Endodermal cell (in vitro differentiated cells): ENCODE measurements around the gene DCUN1D1. TPM values are rescaled to one million over a fixed set of nuclear protein-coding genes. Genes with fewer than 3 reads are reported as not detected.
"Not testable (repeated sequence)": the region's sequence is repeated elsewhere in the genome, so short reads cannot be mapped to it uniquely, and the experiment has no call there.

Experiments
- DNase-seq: peaks from one replicate; pipeline ENCODE4 v3.0.0-alpha.2; 2017
- H3K27ac ChIP-seq: 2 replicates; pipeline ENCODE4 v1.5.1; 2013; ENCODE audit warnings: mild to moderate bottlenecking, low read depth, low read length, moderate library complexity
- H3K27me3 ChIP-seq: 2 replicates; pipeline ENCODE4 v1.6.1; 2013; ENCODE audit warnings: mild to moderate bottlenecking, low read length, moderate library complexity; ENCODE audit not compliant: insufficient read depth, control insufficient read depth, poor library complexity, severe bottlenecking
- H3K36me3 ChIP-seq: 2 replicates; pipeline ENCODE4 v1.7.0; 2013; ENCODE audit warnings: mild to moderate bottlenecking, low read length, moderate library complexity; ENCODE audit not compliant: control insufficient read depth, insufficient read depth
- H3K4me1 ChIP-seq: one replicate; pipeline ENCODE4 v1.7.0; 2013; ENCODE audit warnings: low read length; ENCODE audit not compliant: control insufficient read depth, insufficient read depth
- H3K4me3 ChIP-seq: 2 replicates; pipeline ENCODE4 v1.5.1; 2013; ENCODE audit warnings: mild to moderate bottlenecking, low read length, moderate library complexity
- H3K9ac ChIP-seq: 2 replicates; pipeline ENCODE4 v1.6.1; 2013; ENCODE audit warnings: mild to moderate bottlenecking, low read length, moderate library complexity; ENCODE audit not compliant: poor library complexity, severe bottlenecking; ENCODE audit errors: extremely low read depth
- H3K9me3 ChIP-seq: 2 replicates; pipeline ENCODE4 v1.6.1; 2013; ENCODE audit warnings: mild to moderate bottlenecking, low read length, moderate library complexity; ENCODE audit not compliant: control insufficient read depth
- H3K27ac Mint-ChIP-seq: 2 replicates; pipeline ENCODE4 v1.8.0; 2020; ENCODE audit warnings: mixed read lengths
- H3K27me3 Mint-ChIP-seq: 2 replicates; pipeline ENCODE4 v1.8.0; 2021; ENCODE audit warnings: mild to moderate bottlenecking, mixed read lengths; ENCODE audit not compliant: insufficient read depth
- H3K36me3 Mint-ChIP-seq: 2 replicates; pipeline ENCODE4 v1.8.0; 2020; ENCODE audit warnings: low read depth, mixed read lengths
- H3K4me1 Mint-ChIP-seq: 2 replicates; pipeline ENCODE4 v1.8.0; 2020; ENCODE audit warnings: mixed read lengths
- H3K4me3 Mint-ChIP-seq: 2 replicates; pipeline ENCODE4 v1.8.0; 2020; ENCODE audit warnings: mild to moderate bottlenecking, moderate library complexity, mixed read lengths
- H3K9me3 Mint-ChIP-seq: 2 replicates; pipeline ENCODE4 v1.8.0; 2020; ENCODE audit warnings: mild to moderate bottlenecking, mixed read lengths
- WGBS, 2 experiments: methylation state at CpG; one replicate each; pipeline versions ENCODE4 v1.1.5 to v1.1.7; 2013; ENCODE audit warnings: missing lambda C conversion rate in 2 of 2, mixed read lengths in 1 of 2; ENCODE audit not compliant: insufficient coverage in 1 of 2, insufficient read length in 1 of 2; 5-methylcytosine and 5-hydroxymethylcytosine counted together
- total RNA-seq, 2 donors: library from RNA; stranded (reverse); fragmentation: NEBNext Ultra II Directional in 1 of 2; extraction: Animal tissue kit (Norgen Biotek cat#: 25700) in 1 of 2; gene quantifications; 2 replicates in 1 of 2; 3 replicates in 1 of 2; pipeline ENCODE4 v1.2.1, GENCODE V29; 2021
- TF ChIP-seq, protein P1 (sequence below): fragments of 200-600 bp; sonication (generic); conservative IDR thresholded peaks from 2 replicates; pipeline ENCODE4 v1.5.0; 2021; ENCODE audit warnings: antibody characterized with exemption, mild to moderate bottlenecking

DCUN1D1 gene
- total RNA-seq, 2 donors from 2014 or later, result 59.6 to 65.6 TPM

DNA sequence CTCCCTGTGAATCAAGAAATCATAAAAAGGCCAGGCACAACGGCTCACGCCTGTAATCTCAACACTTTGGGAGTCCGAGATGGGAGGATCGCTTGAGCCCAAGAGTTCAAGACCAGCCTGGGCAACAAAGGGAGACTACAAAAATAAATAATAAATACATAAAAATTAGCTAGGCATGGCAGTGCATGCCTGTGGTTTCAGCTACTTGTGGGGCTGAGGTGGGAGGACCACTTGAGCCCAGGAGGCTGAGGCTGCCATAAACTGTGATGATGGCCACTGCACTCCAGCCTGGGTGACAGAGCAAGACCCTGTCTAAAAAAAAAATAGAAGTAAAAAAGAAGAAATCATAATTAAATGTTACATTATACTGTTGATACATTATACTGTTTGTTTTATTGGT, 28.0 kb upstream of the DCUN1D1 start:
- H3K36me3 ChIP-seq, result no peaks in the 10 kb centered on the region
- no peaks in the 10 kb centered on the region for H3K9me3 ChIP-seq
- no peaks in the 10 kb centered on the region for H3K27me3 Mint-ChIP-seq
- no peaks in the 10 kb centered on the region for H3K9me3 Mint-ChIP-seq
- H3K36me3 Mint-ChIP-seq, result peaks cover 7% of the 10 kb centered on the region
- no peak overlapping the region for H3K4me3 ChIP-seq
- TF ChIP-seq, protein P1, sequence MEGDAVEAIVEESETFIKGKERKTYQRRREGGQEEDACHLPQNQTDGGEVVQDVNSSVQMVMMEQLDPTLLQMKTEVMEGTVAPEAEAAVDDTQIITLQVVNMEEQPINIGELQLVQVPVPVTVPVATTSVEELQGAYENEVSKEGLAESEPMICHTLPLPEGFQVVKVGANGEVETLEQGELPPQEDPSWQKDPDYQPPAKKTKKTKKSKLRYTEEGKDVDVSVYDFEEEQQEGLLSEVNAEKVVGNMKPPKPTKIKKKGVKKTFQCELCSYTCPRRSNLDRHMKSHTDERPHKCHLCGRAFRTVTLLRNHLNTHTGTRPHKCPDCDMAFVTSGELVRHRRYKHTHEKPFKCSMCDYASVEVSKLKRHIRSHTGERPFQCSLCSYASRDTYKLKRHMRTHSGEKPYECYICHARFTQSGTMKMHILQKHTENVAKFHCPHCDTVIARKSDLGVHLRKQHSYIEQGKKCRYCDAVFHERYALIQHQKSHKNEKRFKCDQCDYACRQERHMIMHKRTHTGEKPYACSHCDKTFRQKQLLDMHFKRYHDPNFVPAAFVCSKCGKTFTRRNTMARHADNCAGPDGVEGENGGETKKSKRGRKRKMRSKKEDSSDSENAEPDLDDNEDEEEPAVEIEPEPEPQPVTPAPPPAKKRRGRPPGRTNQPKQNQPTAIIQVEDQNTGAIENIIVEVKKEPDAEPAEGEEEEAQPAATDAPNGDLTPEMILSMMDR, result no peak
- H3K27ac ChIP-seq, result no peak overlapping the region
- H3K27ac Mint-ChIP-seq, result no peak overlapping the region
- 80 to 97% methylated on average over 2 to 4 of the region's 4 CpGs for WGBS, 2 experiments
- no peak for DNase-seq
- no peaks in the 10 kb centered on the region for H3K4me1 ChIP-seq
- peaks cover 19% of the 10 kb centered on the region for H3K4me1 Mint-ChIP-seq
- H3K27me3 ChIP-seq, result no peaks in the 10 kb centered on the region
- no peak overlapping the region for H3K9ac ChIP-seq
- H3K4me3 Mint-ChIP-seq, result no peak overlapping the region

DNA sequence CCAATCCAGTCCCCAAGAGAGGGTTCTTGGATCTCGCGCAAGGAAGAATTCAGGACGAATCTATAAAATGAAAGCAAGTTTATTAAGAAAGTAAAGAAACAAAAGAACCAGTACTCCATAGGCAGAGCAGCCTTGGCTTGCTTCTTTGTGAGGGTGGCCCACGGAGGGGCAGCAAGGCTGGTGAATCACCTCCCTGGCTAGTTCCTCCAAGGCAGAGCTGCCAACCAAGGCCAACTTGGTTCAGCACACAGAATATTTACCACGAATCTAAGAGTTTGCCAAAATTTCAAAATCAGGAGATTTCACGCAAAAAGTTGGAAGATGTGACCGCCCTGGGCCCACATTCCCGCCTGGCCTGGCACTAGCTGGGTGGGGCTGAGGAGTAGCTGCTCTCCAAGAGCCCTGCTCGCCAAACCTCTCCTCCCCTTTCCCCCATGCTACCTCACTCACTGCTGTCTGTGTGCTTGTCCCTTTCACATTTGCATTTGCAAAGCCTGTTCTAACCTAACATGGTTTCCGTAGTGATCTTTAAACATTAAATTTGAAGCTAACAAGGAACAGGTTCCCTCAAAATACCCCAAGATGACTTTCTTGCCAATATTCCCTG, 26.2 kb upstream of the DCUN1D1 start:
- no peak overlapping the region for H3K9ac ChIP-seq
- peak; percentile 50 for DNase-seq
- H3K4me1 Mint-ChIP-seq, result peaks cover 19% of the 10 kb centered on the region
- 88 to 90% methylated on average over 6 to 10 of the region's 10 CpGs for WGBS, 2 experiments
- H3K36me3 ChIP-seq, result no peaks in the 10 kb centered on the region
- H3K36me3 Mint-ChIP-seq, result peaks cover 2% of the 10 kb centered on the region
- TF ChIP-seq, protein P1, result no peak
- no peak overlapping the region for H3K27ac ChIP-seq
- H3K27ac Mint-ChIP-seq, result peak overlapping the region; percentile 18
- no peak overlapping the region for H3K4me3 ChIP-seq
- H3K9me3 ChIP-seq, result no peaks in the 10 kb centered on the region
- H3K27me3 Mint-ChIP-seq, result no peaks in the 10 kb centered on the region
- H3K4me1 ChIP-seq, result no peaks in the 10 kb centered on the region
- no peaks in the 10 kb centered on the region for H3K27me3 ChIP-seq
- H3K4me3 Mint-ChIP-seq, result no peak overlapping the region
- no peaks in the 10 kb centered on the region for H3K9me3 Mint-ChIP-seq

DNA sequence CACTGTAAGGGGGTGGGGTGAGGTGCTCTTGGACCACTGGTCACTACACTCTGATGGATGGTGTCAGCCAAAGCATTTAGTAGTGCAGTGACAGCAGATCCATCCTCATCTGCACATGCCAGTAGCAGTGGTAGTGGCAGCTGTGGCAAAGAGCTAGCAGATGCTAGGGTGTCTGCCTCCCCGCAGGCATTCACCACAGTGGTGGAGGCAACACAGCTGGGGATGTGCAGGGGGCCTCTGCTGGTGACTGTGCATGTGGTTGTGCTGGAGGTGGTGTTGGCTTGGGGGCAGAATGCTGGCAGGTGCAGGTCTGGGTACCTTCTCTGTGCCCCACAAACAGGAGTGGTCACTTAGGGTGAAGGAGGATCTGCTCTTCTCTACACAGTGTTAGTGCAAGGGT, 19.4 kb upstream of the DCUN1D1 start:
- no peak overlapping the region for H3K27ac ChIP-seq
- 86 to 91% methylated on average over 1 of the region's 1 CpG for WGBS, 2 experiments
- TF ChIP-seq, protein P1, result no peak
- Mint-ChIP-seq H3K9me3 (peaks cover 2% of the 10 kb centered on the region), H3K27ac (no peak overlapping the region), H3K27me3 (no peaks in the 10 kb centered on the region), H3K4me3 (no peak overlapping the region), H3K4me1 (no peaks in the 10 kb centered on the region), H3K36me3 (no peaks in the 10 kb centered on the region)
- no peaks in the 10 kb centered on the region for H3K27me3 ChIP-seq
- no peaks in the 10 kb centered on the region for H3K9me3 ChIP-seq
- H3K9ac ChIP-seq, result no peak overlapping the region
- H3K36me3 ChIP-seq, result no peaks in the 10 kb centered on the region
- DNase-seq, result no peak
- no peaks in the 10 kb centered on the region for H3K4me1 ChIP-seq
- no peak overlapping the region for H3K4me3 ChIP-seq

DNA sequence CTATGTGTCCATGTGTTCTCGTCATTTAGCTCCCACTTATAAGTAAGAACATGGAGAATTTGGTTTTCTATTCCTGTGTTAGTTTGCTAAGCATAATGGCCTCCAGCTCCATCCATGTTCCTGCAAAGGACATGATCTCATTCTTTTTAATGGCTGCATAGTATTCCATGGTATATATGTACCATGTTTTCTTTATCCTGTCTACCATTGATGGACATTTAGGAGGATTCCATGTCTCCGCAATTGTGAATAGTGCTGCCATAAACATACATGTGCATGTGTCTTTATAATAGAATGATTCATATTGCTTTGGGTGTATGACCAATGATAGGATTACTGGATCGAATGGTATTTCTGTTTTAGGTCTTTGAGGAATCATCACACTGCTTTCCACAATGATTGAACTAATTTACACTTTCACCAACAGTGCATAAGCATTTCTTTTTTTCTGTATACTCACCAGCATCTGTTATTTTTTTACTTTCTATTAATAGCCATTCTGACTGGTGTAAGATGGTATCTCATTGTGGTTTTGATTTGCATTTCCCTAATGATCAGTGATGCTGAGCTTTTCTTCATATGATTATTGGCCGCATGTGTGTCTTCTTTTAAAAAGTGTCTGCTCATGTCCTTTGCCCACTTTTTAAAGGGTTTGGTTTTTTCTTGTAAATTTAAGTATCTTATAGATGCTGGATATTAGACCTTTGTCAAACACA, 13.3 kb upstream of the DCUN1D1 start:
- not testable (repeated sequence) for H3K36me3 ChIP-seq
- 94 to 97% methylated on average over 4 of the region's 4 CpGs for WGBS, 2 experiments

More for the DNA sequence above, 13.3 kb upstream of the DCUN1D1 start:
- not testable (repeated sequence) for H3K4me3 Mint-ChIP-seq, H3K27ac Mint-ChIP-seq, H3K27me3 Mint-ChIP-seq, H3K4me3 ChIP-seq, H3K9ac ChIP-seq, H3K9me3 ChIP-seq, H3K27me3 ChIP-seq, H3K4me1 ChIP-seq, H3K4me1 Mint-ChIP-seq, H3K36me3 Mint-ChIP-seq, H3K27ac ChIP-seq, DNase-seq
- peaks cover 15% of the 10 kb centered on the region for H3K9me3 Mint-ChIP-seq
